Smooth muscle cell (in vitro differentiated cells): Measurements from ENCODE around the gene DNASE2. TPM values are rescaled to one million over a fixed set of nuclear protein-coding genes. Genes with fewer than 3 reads are reported as not detected.

Experiments
- DNase-seq: peaks from one replicate; lab custom pipeline; 2025; ENCODE audit not compliant: unreplicated experiment; lab: John Stamatoyannopoulos, UW
- H2AFZ ChIP-seq: fragments of 200-600 bp; sonication (generic); 2 replicates; pipeline ENCODE4 v1.6.0; 2016; ENCODE audit warnings: antibody characterized with exemption, low read depth, mild to moderate bottlenecking
- H3F3A ChIP-seq: fragments of 200-600 bp; sonication (generic); 2 replicates; pipeline ENCODE4 v1.6.0; 2017; ENCODE audit warnings: antibody characterized with exemption, low read depth
- H3K27ac ChIP-seq: fragments of 200-600 bp; sonication (generic); 2 replicates; pipeline ENCODE4 v1.5.1; 2016; ENCODE audit warnings: low read depth, mild to moderate bottlenecking
- H3K27me3 ChIP-seq: fragments of 200-600 bp; sonication (generic); 2 replicates; pipeline ENCODE4 v1.6.1; 2016; ENCODE audit warnings: low read depth, mild to moderate bottlenecking
- H3K36me3 ChIP-seq: fragments of 200-600 bp; sonication (generic); 2 replicates; pipeline ENCODE4 v1.5.1; 2016; ENCODE audit warnings: low read depth
- H3K4me1 ChIP-seq: fragments of 200-600 bp; sonication (generic); 2 replicates; pipeline ENCODE4 v1.5.1; 2016; ENCODE audit warnings: low read depth
- H3K4me2 ChIP-seq: fragments of 200-600 bp; sonication (generic); 2 replicates; pipeline ENCODE4 v1.6.0; 2016; ENCODE audit warnings: mild to moderate bottlenecking
- H3K4me3 ChIP-seq: fragments of 200-600 bp; sonication (generic); 2 replicates; pipeline ENCODE4 v1.5.1; 2016; ENCODE audit warnings: mild to moderate bottlenecking
- H3K79me2 ChIP-seq: fragments of 200-600 bp; sonication (generic); 2 replicates; pipeline ENCODE4 v1.6.0; 2016; ENCODE audit warnings: low read depth, mild to moderate bottlenecking
- H3K9ac ChIP-seq: fragments of 200-600 bp; sonication (generic); 2 replicates; pipeline ENCODE4 v1.6.0; 2016; ENCODE audit warnings: low read depth
- H3K9me3 ChIP-seq: fragments of 200-600 bp; sonication (generic); replicated peaks from 2 replicates; pipeline ENCODE4 v1.5.1; 2016; ENCODE audit warnings: low read depth
- H4K20me1 ChIP-seq: fragments of 200-600 bp; sonication (generic); 2 replicates; pipeline ENCODE4 v1.6.0; 2016; ENCODE audit warnings: low read depth
- WGBS: methylation state at CpG from one replicate; pipeline ENCODE4 v1.1.7; 2016; ENCODE audit warnings: low lambda C conversion rate; 5-methylcytosine and 5-hydroxymethylcytosine counted together
- polyA plus RNA-seq: library from polyadenylated mRNA; unstranded; fragments of >200 nt; fragmentation: Nextera tagmentation; extraction: Ambion mirVana; gene quantifications from 2 replicates; pipeline ENCODE4 v1.2.1, GENCODE V29; 2016
- total RNA-seq: library from RNA; depleted of rRNA; stranded (reverse); fragments of >200 nt; gene quantifications from 2 replicates; pipeline ENCODE4 v1.2.3, GENCODE V29; 2014
- TF ChIP-seq, protein P1 (sequence below): fragments of 200-600 bp; sonication (generic); IDR thresholded peaks from 2 replicates; pipeline ENCODE4 v1.5.1; 2017; ENCODE audit warnings: borderline replicate concordance, mild to moderate bottlenecking, antibody characterized with exemption; ENCODE audit not compliant: insufficient read depth, poor library complexity, severe bottlenecking

DNASE2 gene
- total and polyA plus RNA-seq, 2 experiments from 2014 or later = 19.5 to 44.9 TPM

DNA sequence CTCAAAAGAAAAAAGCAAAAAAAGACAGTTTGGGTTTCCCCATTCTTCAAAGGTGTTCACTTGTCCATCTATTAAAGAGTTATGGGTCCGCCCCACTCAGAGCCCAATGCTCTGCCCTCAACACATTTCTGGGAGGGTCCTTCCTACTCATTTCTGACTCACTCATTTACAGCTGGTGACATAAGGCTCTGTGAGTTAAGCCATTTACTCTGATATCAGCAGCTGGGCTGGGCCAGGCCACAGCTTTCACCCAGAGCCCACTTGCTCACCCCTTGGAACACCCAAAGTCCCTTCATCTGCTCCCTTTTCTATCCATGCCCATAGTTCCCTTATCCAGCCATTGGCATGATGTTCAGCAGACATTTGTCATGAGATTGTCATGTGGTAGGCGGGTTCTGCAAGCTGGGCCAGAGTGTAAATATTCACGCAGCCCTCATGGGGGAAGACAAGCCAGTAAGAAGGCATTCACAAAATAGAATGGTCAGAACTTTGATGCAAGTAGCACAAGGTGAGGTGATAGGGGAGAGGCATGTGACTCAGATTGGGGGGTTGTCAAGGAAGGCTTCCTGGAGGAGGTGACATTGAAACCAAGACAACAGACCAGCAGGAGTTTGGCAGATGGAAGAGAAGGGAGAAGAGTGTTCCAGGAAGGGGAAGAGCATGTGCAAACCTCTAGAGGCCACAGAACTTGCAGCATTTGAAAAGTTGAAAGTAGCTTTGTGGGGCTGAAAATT is 37.1 kb downstream of the DNASE2 start:
- Histone ChIP-seq H2AFZ (no peak overlapping the region), H4K20me1 (no peaks in the 10 kb centered on the region), H3K9ac (no peak overlapping the region), H3K4me1 (peaks cover 5% of the 10 kb centered on the region), H3K79me2 (no peaks in the 10 kb centered on the region), H3K4me2 (no peak overlapping the region), H3K4me3 (no peak overlapping the region), H3K9me3 (no peaks in the 10 kb centered on the region), H3K27ac (no peak overlapping the region), H3K36me3 (no peaks in the 10 kb centered on the region), H3F3A (peaks cover 13% of the 10 kb centered on the region), H3K27me3 (peaks cover 19% of the 10 kb centered on the region)
- no peak for DNase-seq
- TF ChIP-seq, protein P1, sequence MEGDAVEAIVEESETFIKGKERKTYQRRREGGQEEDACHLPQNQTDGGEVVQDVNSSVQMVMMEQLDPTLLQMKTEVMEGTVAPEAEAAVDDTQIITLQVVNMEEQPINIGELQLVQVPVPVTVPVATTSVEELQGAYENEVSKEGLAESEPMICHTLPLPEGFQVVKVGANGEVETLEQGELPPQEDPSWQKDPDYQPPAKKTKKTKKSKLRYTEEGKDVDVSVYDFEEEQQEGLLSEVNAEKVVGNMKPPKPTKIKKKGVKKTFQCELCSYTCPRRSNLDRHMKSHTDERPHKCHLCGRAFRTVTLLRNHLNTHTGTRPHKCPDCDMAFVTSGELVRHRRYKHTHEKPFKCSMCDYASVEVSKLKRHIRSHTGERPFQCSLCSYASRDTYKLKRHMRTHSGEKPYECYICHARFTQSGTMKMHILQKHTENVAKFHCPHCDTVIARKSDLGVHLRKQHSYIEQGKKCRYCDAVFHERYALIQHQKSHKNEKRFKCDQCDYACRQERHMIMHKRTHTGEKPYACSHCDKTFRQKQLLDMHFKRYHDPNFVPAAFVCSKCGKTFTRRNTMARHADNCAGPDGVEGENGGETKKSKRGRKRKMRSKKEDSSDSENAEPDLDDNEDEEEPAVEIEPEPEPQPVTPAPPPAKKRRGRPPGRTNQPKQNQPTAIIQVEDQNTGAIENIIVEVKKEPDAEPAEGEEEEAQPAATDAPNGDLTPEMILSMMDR = no peak
- WGBS = 85% methylated on average over 3 of the region's 3 CpGs

- TF ChIP-seq, protein P1 = no peak
- H3K9me3 ChIP-seq = no peaks in the 10 kb centered on the region
- H3K27ac ChIP-seq = no peak overlapping the region
- WGBS = 98% methylated on average over 11 of the region's 11 CpGs
- H3K4me1 ChIP-seq = peaks cover 5% of the 10 kb centered on the region
- peaks cover 13% of the 10 kb centered on the region for H3F3A ChIP-seq
- no peak overlapping the region for H3K9ac ChIP-seq
- H3K36me3 ChIP-seq = no peaks in the 10 kb centered on the region
- H3K79me2 ChIP-seq = no peaks in the 10 kb centered on the region
- H3K4me2 ChIP-seq = no peak overlapping the region
- no peaks in the 10 kb centered on the region for H4K20me1 ChIP-seq
- H2AFZ ChIP-seq = no peak overlapping the region
- H3K27me3 ChIP-seq = peaks cover 27% of the 10 kb centered on the region
- no peak for DNase-seq
- H3K4me3 ChIP-seq = no peak overlapping the region
These were observed 37.9 kb downstream of the DNASE2 start for GRCh38 chr19:12843328-12843727.

GRCh38 chr19:12842511-12842910 is 38.7 kb downstream of the DNASE2 start:
- H3K4me2 ChIP-seq = no peak overlapping the region
- peaks cover 8% of the 10 kb centered on the region for H3K4me1 ChIP-seq
- no peak overlapping the region for H3K27ac ChIP-seq
- no peak overlapping the region for H2AFZ ChIP-seq
- no peaks in the 10 kb centered on the region for H4K20me1 ChIP-seq
- H3K27me3 ChIP-seq = peaks cover 34% of the 10 kb centered on the region
- no peaks in the 10 kb centered on the region for H3K36me3 ChIP-seq
- DNase-seq = no peak
- TF ChIP-seq, protein P1 = no peak
- H3F3A ChIP-seq = peaks cover 13% of the 10 kb centered on the region
- no peaks in the 10 kb centered on the region for H3K9me3 ChIP-seq
- no peak overlapping the region for H3K9ac ChIP-seq
- WGBS = 97% methylated on average over 18 of the region's 18 CpGs
- no peak overlapping the region for H3K4me3 ChIP-seq
- no peaks in the 10 kb centered on the region for H3K79me2 ChIP-seq

- DNase-seq = no peak
- Histone ChIP-seq H3K4me3 (peak overlapping the region; percentile 38), H3K9me3 (no peaks in the 10 kb centered on the region), H2AFZ (peak overlapping the region; percentile 16), H3K27ac (no peak overlapping the region), H3K27me3 (peaks cover 40% of the 10 kb centered on the region), H3K4me1 (peaks cover 8% of the 10 kb centered on the region), H3K4me2 (peak overlapping the region; percentile 79), H3K79me2 (no peaks in the 10 kb centered on the region), H4K20me1 (no peaks in the 10 kb centered on the region), H3K36me3 (no peaks in the 10 kb centered on the region), H3F3A (peaks cover 13% of the 10 kb centered on the region), H3K9ac (no peak overlapping the region)
- 2% methylated on average over 29 of the region's 29 CpGs for WGBS
- TF ChIP-seq, protein P1 = no peak
These were observed 40.2 kb downstream of the DNASE2 start for GRCh38 chr19:12841094-12841493.
